Stimulated activated CD8-positive, alpha-beta memory T cell treated with anti-CD3 and anti-CD28 coated beads, Interleukin-7, amount 100 ng/mL, for 4 hours (primary cell): ENCODE data around the gene PCSK5.
"Not testable (repeated sequence)": the region's sequence is repeated elsewhere in the genome, so short reads cannot be mapped to it uniquely, and the experiment has no call there.

ENCODE experiments used
- DNase-seq, 2 donors: peaks; one replicate each; pipeline ENCODE4 v3.0.0-alpha.2; 2020; ENCODE audit warnings: low read depth in 2 of 2

Gene PCSK5

GRCh38 chr9:76358628-76359280, 468.3 kb downstream of the PCSK5 start:
- no peak for DNase-seq

GRCh38 chr9:76359365-76359764, 468.9 kb downstream of the PCSK5 start:
- no peak for DNase-seq

- no peak for DNase-seq
Measured at GRCh38 chr9:76359766-76360165, 469.3 kb downstream of the PCSK5 start.

DNA sequence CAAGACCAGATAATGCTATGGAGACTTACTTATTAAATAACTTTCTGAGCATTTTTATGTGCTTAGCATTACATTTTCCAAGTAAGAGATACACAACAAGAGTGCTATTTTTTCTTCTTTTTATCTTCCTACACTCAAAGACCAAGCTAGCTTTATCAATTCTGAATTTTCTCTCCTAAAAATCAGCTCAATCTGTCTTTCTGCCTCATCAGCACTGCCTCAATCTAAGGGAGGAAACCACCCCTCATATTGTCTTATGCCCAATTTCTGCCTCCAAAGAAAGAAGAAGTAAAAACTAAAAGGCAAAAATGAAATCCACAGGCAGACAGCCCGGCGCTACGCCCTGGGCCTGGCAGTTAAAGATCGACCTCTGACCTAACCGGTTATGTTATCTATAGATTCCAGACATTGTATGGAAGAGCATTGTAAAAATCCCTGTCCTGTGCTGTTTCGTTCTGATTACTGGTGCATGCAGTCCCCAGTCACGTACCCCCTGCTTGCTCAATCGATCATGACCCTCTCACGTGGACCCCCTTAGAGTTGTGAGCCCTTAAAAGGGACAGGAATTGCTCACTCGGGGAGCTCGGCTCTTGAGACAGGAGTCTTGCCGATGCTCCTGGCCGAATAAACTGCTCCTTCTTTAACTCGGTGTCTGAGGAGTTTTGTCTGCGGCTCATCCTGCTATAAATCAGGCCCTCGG, 472.0 kb downstream of the PCSK5 start:
- not testable (repeated sequence) for DNase-seq

DNA sequence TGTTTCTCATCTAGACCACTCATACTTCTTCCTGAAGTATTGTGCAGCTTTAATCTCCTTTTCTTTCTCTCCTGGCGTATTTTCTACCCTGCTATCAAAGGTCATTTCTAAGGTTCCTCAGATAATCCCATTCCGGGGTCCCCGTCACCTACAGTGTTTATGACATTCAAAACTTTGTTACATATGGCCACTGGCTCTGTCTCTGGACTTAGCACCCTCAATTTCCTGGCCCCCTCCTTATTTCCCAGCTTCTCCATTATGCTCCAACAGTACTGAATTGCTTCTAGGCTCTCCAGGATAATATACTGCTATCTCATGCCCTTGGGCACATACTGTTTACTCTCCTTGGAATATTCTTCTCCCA, 472.5 kb downstream of the PCSK5 start:
- DNase-seq: no peak

DNA sequence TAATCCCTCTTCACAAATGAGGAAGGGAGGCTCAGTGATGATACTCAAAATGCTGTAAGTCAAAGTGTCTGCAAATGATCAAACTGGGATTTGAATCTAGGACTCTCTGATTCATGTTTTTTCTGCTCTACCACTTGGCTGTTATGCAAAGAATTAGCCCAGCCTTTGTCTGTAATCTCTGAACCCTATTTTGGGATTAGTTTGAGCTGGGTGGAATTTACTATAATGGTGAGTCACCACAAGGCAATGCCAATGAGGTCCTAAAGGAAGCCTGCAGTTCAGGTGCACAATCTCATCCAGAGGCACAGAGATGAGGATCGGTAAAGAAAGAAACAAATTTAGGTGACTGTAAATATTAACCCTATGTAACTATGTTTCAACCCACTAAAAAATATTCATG, 474.6 kb downstream of the PCSK5 start:
- no peak for DNase-seq

DNA sequence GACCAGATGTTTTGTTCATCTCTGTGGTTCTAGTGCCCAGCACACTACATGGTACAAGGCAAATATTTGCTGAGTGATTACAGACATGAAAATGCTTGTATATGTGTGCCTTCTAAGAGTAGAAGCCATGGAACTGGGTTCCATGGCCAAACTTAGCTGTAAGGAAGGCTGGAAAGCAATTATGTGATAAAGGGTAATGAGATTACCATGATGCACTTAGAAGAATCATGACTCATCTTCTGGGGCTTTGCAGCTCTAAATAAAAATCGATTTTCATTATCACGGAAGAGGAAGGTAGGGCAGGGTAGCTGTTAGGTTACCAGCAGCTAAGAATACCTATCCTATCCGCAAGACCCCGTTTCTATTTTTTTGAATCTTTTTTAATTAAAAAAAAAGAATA, 475.8 kb downstream of the PCSK5 start:
- DNase-seq: no peak

DNA sequence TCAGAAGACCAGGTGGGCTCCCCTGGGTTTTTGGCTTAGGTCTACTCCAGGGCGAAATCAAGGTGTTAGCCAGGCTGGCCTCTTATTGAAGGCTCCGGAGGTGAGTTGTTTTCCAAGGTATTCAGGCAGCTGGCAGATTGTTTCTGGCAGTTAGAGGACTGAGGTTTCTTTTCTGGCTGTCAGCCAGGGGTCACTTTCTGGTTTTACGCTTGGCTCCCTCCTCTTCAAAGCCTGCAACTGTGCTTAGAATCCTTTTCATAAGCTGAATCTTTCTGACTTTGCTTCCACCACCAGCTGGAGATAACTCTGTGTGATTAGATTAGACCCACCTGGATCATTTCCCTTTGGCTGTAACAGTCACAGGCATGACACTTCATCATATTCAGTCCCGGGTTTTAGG, 479.1 kb downstream of the PCSK5 start:
- DNase-seq: no peak

GRCh38 chr9:76370396-76371023, 480.0 kb downstream of the PCSK5 start:
- DNase-seq: no peak

GRCh38 chr9:76371901-76372300, 481.4 kb downstream of the PCSK5 start:
- DNase-seq: no peak

- no peak for DNase-seq
Measured at GRCh38 chr9:76372336-76372735, 481.9 kb downstream of the PCSK5 start.

DNA sequence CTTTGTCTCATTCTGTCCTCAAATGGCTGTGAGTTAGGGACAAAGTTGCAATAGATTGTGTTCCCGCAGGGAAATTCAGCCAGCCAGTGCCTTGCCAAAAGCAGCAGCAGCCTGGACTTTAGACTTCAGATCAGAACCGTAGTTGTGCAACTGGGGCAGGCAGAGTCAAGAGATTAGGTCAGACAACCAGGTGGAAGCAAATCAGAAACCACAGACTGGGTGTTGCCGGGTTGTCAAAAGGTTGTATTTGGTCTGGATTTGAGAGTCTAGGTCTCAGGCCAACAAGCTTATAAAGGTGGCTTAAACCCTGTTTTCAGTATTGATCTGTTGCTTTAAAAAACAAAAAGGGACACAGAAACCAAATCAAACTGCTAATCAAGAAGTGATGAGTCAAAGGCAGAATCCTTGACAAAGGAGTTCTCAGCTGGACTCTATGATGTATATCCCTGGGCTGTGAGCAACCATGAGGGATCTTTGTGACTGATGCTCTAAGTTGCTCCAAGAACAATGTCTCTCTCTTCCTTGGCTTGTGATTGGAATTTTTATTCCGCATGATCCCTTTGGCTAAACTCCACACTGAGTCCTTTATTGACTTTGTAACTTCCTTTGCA, 482.8 kb downstream of the PCSK5 start:
- no peak for DNase-seq

DNA sequence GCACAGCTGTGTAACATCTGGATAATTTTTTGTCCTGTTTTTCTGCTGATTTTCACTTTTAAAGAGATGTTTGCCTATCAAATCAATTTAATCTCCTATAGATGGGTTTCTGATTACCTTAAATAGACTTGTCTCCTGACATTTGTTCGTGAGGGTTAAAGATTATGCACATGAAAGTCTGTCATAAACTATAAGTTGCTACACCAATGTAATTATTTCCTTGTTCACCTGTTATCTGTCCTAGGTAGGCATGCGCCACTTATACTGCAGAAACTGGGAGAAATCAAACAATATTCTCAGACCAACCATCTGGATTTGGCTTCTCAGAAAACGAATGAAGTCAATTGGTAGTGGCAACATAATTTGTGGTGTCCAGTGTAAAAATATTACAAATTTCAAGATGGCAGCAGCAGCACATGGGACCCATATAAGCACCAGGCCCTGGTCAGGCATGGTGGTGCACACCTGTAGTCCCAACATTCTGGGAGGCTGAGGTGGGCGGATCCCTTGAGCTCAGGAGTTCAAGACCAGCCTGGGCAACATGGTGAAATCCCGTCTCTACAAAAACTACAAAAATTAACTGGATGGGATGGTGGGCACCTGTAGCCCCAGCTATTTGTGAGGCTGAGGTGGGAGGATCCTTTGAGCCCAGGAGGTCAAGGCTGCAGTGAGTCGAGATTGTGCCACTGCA, 483.5 kb downstream of the PCSK5 start:
- DNase-seq: no peak

GRCh38 chr9:76374783-76375559, 484.5 kb downstream of the PCSK5 start:
- DNase-seq: no peak

DNA sequence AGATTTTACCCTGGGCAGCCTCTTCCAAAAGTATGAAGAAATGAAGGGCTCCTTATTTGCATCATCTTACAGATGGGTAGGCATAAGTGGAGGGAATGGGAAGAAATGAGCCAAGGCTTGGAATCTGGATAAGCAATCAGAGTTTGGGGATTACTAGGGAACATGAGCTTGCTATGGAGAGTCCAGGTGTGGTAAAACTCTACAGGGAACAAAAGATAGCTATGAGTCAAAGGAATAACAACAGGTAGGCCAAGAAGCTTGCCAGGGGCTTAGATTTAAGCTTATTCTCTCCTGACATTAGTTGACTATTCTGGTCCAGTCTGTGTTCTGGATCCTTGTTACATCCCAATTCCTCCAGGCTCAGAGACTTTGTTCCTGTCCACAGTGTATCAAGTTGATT, 487.3 kb downstream of the PCSK5 start:
- no peak for DNase-seq

DNA sequence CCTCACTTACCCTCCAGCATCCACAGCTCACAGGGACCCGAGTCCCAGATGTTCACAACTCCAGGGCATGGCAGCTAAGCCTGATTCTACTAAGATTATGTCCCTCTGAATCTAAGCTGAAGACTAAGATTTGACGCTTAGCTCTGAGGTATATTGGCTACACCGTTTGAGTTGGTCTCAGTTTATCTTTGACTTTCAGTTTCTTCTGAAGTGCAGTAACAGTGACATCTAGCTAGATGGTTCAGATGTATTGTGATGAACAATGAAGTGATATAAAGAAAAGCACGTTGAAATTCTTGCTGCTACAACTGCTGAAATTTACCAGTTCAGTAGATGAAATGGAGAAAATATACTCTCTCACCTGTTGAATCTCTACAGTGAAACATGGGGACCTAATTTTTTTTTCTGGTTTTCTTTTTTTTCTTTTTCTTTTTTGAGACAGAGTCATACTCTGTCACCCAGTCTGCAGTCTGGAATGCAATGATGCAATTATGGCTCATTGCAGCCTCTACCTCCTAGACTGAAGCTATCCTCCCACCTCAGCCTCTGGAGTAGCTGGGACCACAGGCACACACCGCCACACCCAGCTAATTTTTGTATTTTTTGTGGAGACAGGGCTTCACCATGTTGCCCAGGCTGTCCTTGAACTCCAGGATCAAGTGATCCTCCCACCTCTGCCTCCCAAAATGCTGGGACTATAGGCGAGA, 488.0 kb downstream of the PCSK5 start:
- DNase-seq: no peak

DNA sequence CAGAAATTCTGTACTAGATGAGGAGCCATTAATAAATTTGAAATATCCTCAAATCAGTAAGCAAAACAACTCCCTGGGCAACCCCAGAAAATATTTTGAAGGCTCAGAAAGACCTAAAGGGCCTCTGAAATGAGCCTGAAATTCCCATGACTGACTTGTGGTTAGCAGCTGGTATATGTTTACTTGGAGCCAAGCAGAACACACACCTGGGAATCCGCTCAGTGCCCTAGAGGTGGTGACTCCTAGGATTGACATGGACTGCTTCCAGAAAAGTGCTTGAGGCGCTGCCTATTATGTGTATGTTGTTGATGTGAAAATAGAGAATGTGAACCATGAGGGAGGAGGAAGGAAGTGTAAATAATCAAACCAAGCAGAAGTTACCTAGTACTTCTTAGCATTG, 489.0 kb downstream of the PCSK5 start:
- DNase-seq: no peak

DNA sequence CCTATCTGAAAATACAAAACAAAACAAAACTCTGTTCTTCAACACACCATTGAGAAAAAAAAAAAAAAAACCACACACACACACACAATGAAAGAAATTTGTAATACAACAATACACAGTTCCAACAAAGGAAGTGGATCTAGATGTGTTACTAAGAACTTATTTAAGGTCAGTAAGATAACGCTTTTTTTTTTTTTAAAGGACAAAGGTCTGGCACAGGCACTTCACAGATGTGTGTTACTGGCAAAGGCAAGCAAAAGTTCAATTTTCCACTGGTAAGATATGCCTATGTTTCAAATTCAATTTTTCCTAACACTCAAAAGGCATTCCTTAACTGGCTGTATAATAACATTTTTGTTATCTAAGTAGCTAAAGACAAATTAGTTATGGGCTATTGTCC, 500.2 kb downstream of the PCSK5 start:
- DNase-seq: no peak

- peak; percentile 75 to 92 for DNase-seq
Measured at GRCh38 chr9:76394195-76394959, 503.9 kb downstream of the PCSK5 start, which contains the start of gene RFK. Gene RFK, minus strand, starts transcription at chr9:76394426. Its CDS starts 255 bp downstream, at chr9:76394171.

- DNase-seq: peak; percentile 13 to 20
Measured at GRCh38 chr9:76394960-76395252, 504.4 kb downstream of the PCSK5 start.
